GM12801 (cell line): ENCODE results near the gene HFE.

Experiments used
- CTCF ChIP-seq: IDR thresholded peaks from one replicate; pipeline ENCODE4 v1.5.1; 2011; ENCODE audit warnings: control low read depth; ENCODE audit not compliant: insufficient read length; ENCODE audit errors: extremely low read depth

The HFE gene

DNA sequence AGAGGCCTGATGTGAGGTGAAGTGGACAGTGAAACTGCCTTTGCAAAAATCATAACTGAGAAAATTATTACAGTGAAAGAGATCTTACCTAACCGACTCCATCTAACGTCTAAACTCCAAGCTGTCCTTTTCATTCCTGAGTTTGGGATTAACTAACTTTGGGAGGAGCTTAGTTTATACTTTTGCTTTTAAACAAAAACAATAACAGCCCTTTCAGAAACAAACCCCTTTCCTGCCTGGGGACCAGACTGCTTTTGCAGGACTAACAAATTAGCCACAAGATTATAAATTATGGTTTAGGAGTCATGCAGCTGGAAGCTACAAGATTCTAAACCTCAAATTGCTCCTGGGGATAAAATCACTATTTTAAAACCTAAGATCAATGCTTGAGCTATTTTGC, 38.6 kb upstream of the HFE start:
- no peak for TF ChIP-seq CTCF

- no peak for TF ChIP-seq CTCF
These were observed 35.4 kb upstream of the HFE start for GRCh38 chr6:26051665-26052310.

DNA sequence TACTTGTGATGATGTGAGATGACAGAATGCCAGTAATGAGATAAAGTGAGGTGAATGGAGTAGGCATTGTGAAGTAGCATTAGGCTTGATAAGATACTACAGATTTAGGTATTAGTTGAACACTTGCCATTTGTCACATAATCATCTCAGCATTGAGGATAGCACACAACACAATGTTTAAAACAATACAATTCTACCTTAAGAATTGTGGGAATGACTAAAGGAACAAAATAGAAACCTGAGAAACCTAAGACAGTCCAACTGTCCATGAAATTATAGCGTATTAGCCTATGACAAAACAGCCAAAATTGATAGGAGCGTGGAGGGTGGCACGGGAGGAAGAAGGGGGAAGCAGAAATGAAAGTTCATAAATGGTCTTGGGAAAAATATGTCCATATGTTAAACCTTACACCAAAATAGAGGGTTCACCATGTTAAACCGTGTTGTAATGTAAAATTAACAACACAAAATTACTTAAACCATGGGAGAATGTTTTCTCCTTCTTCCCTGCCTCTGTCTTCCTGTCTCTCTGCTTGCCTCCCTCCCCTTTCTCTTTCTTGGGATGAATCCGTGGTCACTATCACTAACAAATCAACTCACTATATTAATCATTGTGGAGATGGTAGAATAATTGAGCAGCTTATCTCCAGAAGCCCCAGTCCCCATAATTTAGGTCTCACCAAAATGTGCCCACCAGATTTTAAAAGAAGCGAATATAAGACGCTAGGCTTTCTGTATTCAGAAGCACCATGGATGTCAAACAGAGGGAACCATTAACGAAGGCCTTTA, 33.0 kb upstream of the HFE start:
- no peak for TF ChIP-seq CTCF

DNA sequence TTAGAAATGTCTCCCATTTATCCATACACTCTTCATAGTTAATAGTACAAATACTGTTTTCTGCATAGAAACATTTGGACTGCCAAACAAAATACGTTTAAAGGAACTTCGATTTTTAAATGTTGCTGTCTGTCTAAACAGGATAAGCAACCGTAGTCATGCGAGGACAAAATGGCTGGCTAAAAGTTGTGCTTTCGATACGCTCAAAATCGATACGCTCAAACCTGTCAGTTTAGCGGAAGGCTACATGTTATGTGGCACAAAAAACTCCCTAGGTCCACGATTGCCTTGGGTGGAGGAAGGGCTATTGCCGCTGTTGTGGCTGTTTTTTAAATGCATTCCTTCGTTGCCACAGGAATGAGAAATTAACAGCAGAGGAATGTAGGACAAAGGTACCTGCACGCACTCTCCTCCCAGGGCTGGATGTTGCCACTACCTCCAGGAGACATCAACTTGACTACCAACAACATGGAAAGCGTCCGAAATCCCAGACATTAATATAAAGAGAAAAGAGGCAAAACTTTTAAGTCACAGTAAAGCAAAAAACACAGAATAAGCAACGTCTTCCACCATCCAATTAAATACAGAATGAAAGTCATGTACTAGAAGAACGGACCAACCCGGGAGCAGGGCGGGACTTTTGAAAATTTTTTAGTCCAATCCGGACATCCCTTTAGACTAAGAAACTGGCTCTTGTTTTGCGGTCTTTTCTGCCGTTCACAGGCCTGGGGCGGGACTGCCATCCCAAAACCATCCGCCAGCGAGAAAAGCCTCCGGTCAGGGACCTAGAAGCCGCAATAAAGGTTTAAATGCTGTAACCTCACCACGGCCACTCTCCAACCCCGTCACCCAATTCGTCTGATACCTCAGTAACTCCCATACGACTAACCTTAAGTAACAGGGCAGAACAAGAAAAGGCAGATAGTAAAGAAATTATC, 32.2 kb upstream of the HFE start:
- no peak for TF ChIP-seq CTCF

DNA sequence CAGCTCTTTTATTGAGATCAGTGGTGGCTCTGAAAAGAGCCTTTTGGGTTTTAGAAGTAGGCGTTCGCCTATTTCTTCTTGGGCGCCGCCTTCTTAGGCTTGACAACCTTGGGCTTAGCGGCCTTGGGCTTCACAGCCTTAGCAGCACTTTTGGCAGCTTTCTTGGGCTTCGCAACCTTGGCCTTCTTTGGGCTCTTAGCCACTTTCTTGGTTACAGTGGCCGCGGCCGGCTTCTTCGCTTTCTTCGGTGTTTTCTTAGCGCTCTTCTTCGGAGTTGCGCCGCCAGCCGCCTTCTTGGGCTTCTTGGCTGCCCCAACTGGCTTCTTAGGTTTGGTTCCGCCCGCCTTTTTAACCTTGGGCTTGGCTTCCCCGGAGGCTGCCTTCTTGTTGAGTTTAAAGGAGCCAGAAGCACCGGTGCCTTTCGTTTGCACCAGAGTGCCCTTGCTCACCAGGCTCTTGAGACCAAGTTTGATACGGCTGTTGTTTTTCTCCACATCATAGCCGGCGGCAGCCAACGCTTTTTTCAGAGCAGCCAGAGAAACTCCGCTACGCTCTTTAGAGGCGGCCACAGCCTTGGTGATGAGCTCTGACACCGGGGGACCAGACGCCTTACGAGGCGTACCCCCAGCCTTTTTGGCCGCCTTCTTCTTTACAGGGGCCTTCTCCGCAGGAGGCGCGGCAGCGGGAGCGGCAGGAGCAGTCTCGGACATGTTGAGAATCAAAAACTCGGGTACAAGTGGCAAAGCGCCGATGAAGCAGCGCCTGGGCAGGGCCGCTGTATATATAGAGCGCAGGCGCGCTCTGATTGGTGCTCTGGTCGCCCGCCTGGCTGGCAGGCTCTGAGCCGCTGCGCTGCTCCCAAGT, 31.3 kb upstream of the HFE start:
- no peak for TF ChIP-seq CTCF

DNA sequence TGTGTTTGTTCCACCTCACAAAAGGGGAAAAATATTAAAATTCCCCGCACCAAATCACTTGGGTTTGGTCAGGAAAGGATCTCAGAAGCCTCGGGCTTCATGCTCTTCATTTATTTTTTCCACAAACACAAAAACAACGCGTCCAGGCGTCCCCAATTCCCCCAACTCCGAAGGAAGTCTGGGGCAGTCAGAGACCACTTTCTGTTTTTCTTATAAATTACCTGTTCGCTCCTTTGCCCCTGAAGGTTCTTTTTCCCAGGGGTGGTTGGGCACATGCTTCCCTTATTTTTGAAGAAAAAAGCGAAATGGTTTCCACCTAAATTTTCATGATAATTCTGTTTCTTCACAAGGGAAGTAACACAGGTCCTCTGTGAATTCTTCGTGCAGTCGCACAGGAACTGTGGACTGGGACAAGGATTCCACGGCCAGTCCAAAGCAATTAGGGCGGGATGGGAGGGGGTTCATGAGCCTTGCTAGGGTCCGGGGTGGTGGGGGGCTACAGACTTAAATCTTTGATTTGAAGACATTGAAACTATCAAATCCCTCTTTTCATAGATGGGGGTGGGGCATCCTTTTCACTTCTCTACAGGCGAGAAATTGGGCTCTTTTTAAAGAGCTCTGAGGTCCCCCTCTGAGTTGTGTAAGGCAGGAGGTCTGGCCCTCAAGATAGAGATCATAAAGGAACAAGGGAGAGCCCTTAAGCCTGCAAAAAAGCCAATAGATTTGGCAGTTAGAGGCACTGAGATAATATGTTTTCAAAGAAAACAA, 30.5 kb upstream of the HFE start:
- no peak for TF ChIP-seq CTCF
